ENCODE results near the gene TRAF7.

Gene TRAF7

DNA sequence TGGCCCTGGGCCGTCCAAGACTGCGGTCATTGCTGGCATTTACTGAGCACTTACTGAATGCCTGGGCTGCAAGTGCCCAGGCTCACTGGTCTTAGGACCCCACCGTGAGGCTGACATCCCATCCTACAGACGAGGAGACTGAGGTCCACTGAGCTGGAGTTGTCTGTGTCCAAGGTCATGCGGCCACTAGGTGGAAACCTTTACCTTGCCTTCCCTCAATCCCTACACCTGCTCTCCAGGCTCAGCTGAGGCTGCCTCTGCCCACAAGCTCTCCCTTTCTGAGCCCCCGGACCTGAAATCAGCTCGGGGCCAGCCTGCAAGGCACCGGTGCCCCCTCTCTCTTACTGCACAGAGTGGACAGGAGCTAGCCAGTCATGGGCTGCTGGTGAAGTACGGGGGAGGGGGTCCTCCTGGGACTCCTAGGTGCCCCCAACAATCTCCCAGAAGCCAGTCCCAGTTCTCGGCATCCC is 39.3 kb downstream of the TRAF7 start:
- TF ChIP-seq, protein P1, sequence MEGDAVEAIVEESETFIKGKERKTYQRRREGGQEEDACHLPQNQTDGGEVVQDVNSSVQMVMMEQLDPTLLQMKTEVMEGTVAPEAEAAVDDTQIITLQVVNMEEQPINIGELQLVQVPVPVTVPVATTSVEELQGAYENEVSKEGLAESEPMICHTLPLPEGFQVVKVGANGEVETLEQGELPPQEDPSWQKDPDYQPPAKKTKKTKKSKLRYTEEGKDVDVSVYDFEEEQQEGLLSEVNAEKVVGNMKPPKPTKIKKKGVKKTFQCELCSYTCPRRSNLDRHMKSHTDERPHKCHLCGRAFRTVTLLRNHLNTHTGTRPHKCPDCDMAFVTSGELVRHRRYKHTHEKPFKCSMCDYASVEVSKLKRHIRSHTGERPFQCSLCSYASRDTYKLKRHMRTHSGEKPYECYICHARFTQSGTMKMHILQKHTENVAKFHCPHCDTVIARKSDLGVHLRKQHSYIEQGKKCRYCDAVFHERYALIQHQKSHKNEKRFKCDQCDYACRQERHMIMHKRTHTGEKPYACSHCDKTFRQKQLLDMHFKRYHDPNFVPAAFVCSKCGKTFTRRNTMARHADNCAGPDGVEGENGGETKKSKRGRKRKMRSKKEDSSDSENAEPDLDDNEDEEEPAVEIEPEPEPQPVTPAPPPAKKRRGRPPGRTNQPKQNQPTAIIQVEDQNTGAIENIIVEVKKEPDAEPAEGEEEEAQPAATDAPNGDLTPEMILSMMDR (conservative IDR thresholded peaks at IDR 0.05) = peak; percentile 69
- peak overlapping the region; percentile 64; the same call in 1 of the 2 replicates for H3K27ac ChIP-seq

DNA sequence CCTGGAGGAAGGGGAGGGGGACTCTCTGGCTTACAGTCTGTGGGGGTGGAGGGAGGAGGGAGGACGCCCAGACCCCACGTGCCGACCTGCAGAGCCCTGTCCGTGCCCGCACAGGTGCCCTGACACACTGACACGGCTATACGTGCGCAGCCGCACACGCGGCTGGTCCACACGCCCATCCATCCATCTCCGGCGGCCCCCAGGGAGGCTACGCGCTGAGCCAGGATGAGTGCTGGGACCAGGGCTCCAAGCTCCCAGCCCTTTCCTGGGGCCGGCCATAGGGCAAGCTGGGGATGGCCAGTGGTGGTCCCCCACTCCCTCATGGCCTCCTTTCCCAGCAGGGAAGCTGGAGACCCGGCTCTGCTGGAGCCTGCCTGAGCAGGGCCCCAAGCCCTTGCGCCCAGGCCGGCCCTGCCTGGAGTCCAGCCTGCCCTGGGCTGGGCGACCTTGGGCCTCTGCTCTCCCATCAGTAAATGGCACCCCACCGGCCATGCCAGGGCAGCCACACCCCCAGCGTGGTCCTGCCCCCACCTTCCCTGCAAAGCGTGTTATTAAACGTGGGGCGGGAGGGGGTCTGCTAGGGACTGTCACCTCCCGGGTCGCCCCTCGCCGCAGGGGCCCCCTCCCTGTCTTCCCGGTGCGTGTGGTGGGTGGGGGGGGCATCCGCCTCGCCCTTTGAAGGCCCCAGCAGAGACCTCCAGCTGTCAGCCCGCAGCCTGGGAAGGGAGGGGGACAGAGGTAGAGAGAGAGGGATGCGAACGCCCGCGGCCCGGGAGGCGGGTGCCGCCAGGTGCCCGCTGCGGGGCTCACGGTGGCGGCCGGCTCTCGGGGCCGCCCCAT is 40.0 kb downstream of the TRAF7 start:
- H3K27ac ChIP-seq = peak overlapping the region; percentile 64
- TF ChIP-seq, protein P1 (conservative IDR thresholded peaks at IDR 0.05) = no peak

- TF ChIP-seq, protein P1 (conservative IDR thresholded peaks at IDR 0.05) = no peak
- peak within 1 kb of the TSS; percentile 64 for H3K27ac ChIP-seq
Observed at GRCh38 chr16:2196162-2196980, 40.8 kb downstream of the TRAF7 start, which contains the start of gene CASKIN1. Gene CASKIN1 (minus strand): TSS chr16:2196605. CDS start chr16:2196432, 173 bp downstream.

- TF ChIP-seq, protein P1 (conservative IDR thresholded peaks at IDR 0.05) = no peak
- peak overlapping the region; percentile 64; the same call in 1 of the 2 replicates for H3K27ac ChIP-seq
Observed at GRCh38 chr16:2196981-2197511, 41.5 kb downstream of the TRAF7 start.

GRCh38 chr16:2197765-2198164 is 42.2 kb downstream of the TRAF7 start:
- TF ChIP-seq, protein P1 (conservative IDR thresholded peaks at IDR 0.05) = no peak

DNA sequence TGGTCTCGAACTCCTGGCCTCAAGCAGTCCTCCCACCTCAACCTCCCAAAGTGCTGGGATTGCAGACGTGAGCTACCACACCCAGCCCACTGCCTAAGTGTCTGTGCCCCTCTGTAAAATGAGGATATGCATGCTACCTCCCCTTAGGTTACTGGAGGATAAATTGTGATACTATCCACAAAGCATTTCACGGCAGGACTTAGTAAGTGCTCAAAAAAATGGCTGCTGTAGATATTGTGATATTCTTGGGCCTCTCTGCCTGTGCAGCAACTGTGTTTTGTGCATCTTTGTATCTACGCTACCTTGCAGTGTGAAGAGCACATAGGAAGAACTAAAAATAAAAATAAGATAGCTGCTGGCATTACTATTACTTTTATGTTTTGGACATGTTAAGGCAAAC is 42.7 kb downstream of the TRAF7 start:
- H3K27ac ChIP-seq = no peak overlapping the region
- TF ChIP-seq, protein P1 (conservative IDR thresholded peaks at IDR 0.05) = no peak

More at GRCh38 chr16:2197765-2198164, 42.2 kb downstream of the TRAF7 start:
- no peak overlapping the region for H3K27ac ChIP-seq

DNA sequence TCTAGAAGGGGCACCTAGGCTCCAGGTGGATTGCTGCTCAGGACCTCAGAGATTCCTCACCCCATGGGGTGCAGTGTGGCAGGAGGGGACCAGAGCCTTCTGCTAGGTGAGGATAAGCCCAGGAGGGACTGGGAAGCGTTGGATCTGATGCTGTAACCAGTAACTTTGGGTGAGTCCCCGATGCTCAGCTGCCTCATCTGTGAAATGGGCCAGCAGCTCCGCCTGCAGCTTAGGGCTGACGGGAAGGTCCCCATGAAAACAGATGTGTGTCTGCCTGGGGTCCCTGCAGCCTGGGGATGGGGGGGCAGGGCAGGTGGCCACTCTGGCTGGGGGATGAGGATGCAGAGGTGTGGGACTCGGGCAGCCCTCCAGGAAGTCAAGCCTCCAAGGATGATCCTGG is 43.5 kb downstream of the TRAF7 start:
- H3K27ac ChIP-seq = no peak overlapping the region
- TF ChIP-seq, protein P1 (conservative IDR thresholded peaks at IDR 0.05) = no peak
